Measurements from ENCODE around the gene HOXD13. TPM values are rescaled to one million over a fixed set of nuclear protein-coding genes. Genes with fewer than 3 reads are reported as not detected.

HOXD13 gene
- total and polyA plus RNA-seq, 2 of the 8 experiments (the other 6 are each of a cell fraction or from before 2014, with no cell fraction given) = not detected

- TF ChIP-seq CTCF (IDR thresholded peaks at IDR 0.05; ENCODE audit: control extremely low read depth in 1 of 3, insufficient read depth in 1 of 3, low read depth in 1 of 3, low read length in 3 of 3) = peak; percentile 73 to 91 (median 86)
- TF ChIP-seq SUZ12 (IDR thresholded peaks at IDR 0.05; ENCODE audit: low read length) = no peak; the same call in 1 of the 2 replicates
- TF ChIP-seq GTF2F1 (IDR thresholded peaks at IDR 0.05; ENCODE audit: borderline replicate concordance, low read depth, low read length) = no peak
These were observed 18.8 kb downstream of the HOXD13 start (continued) for GRCh38 chr2:176111309-176111663.

Measured in H1 (cell line).